Fibroblast of skin of left quadriceps (primary cell): ENCODE results near the gene SNRNP25.

ENCODE experiments used
- DNase-seq, 2 experiments: peaks; one replicate each; pipeline ENCODE4 v3.0.0-alpha.2; 2013; ENCODE audit warnings: low read depth in 2 of 2

Gene SNRNP25

DNA sequence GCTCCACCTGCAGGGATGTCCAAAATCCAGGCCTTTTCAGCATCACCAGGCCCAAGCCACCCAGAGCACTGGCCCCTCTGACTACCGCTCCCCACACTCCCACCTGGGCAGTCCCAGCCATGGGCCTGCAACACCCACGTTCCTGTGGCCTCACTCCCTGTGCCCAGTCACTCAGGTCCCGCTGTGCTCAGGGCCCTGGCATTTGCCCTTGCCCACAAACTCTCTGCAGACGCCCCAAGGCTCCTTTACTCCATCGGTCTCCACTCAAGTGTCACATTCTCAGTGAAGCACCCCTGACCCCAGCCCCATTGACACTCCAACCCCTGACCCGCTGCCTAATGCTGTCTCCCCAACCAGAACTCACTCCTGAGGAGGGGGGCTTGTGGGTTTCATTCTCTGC lies 48.0 kb downstream of the SNRNP25 start:
- DNase-seq = no peak

DNA sequence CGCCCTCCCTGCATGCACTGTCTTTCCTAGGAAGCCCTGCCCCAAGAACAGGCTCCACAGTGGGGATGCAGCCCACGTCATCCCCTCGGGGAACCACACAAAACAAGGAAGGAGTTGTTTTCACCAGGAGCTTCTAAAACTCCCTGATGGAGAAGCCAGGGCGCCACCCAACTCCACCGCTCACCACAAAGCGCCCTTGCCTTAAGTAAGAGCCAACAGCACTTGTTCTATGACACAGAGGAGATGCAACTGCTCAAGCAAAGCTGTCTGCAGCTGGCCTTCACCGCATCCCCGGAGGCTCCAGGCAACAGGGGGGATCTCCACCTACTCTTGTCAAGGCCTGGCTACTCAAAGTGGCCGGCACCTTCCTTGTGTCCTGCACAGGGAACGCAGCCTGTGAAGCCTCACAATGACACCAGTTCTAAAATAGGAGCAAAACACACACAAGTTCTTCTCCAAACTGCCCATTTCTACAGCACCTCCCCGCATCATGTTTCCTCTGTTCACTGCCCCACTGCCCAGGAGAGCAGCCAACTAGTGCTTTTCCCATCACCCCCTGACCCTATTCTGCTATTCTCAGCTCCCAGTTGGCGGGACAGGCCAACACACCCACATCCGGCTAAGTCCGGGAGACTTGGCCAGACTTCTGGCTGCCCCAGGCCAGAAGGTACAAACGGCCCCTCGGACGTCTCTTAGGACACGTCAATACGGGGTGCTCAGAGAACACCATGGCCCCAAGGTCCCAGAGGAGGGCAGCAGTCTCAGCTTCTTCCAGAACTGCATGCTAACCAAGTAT lies 48.6 kb downstream of the SNRNP25 start:
- no peak for DNase-seq

DNA sequence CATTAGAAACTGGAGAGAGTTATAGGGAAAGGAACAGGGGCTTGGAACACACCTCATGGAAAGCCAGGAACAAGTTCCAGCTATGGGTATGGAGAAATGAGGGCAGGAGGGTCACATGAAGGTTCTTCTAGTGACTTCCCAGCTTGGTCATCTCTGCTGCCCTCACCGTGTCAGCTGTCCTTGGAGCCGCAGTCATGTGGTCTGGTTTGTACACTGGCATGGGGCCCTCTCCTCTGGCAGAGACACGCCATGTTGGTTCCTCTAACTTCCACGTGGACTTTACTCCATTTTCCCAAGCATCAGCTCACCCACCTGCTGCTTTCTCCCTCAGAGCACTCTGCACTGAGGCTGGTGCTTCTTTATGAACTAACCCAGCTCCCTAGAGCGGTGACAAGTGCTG lies 50.7 kb downstream of the SNRNP25 start:
- no peak for DNase-seq

DNA sequence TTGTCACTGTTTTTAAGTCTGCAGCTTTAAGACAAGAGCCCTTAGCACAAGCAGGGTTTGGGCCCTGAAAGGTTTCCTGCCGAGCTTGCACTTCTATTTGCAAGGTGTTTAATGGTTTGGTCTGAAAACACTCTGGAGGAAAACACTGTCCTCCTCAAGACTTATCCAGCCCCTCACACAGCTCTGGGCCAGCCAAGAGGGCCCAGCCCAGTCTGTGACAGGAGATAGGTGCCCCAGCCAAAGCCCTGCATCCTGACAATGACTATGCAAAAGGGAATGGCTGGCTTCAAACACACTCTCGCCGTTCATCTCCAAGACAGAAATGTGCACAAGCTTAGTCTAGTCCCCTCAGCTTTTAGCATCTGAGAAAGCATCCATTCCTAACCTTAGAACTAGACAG lies 51.3 kb downstream of the SNRNP25 start:
- no peak for DNase-seq

DNA sequence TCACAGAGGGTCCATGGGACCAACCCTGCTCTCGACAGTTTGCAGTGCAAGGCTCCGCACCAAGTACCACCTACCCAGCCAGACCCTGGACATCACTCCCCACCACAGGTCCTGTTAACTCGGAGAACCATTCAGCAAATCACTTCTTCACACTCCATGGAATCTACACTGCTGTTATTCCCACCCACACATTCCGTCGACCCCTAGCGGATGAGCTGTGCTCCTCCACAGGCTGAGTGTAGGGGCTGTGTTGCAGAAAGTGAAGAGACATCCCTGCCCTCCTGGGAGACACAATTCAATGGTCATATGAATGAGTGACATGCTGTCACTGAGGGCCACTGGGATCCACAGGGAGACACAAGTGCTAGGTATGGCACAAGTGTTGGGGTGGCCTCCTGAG lies 51.9 kb downstream of the SNRNP25 start:
- no peak for DNase-seq

DNA sequence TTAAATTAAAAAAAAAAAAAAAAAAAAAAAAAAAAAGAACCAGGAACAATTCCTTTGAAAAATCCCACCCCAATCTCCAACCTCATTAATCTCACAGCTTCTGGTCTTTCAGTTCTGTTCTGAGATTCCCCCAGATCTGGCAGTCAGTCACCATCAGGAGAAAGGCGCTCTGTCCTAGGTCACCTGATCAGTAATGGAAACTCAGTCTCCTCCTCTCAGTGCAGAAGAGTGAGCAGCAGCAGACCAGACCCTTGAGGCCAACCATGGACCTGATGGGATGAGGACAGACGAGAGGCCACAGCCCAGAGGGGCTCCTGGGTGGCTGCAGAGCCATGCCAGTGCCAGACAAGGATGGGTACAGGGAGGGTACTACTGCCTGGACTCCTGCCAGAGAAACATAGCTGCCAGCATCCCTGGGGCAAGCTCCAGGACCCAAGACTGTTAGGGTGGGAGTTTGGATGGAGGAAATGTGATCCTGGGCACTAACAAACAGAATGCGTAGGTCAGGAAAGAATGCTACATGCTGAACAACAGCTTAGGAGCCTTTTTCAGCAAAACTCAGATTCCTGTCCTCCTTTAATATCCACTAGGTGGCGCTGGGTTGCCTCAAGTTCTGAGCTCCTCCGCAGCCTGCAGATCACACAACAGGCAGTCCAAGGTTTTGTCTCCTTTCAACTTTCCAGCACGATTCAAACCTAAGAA lies 53.1 kb downstream of the SNRNP25 start:
- peak; percentile 47 to 48 for DNase-seq
